ENCODE data around the gene ANKRD60.

GRCh38 chr20:58214310-58214709 lies 14.1 kb downstream of the ANKRD60 start:
- no peak for TF ChIP-seq CTCF (IDR thresholded peaks at IDR 0.05; ENCODE audit: low read depth, low read length)
- TF ChIP-seq EZH2phosphoT487 (IDR thresholded peaks at IDR 0.05; ENCODE audit: low read depth), result no peak

All from OCI-LY3 (cell line).